Activated naive CD8-positive, alpha-beta T cell treated with anti-CD3 and anti-CD28 coated beads for 36 hours (primary cell): ENCODE measurements around the gene NKD2. TPM values are rescaled to one million over a fixed set of nuclear protein-coding genes. Genes with fewer than 3 reads are reported as not detected.

Experiments used
- DNase-seq: peaks from one replicate; pipeline ENCODE4 v3.0.0; 2021
- H3K27ac Mint-ChIP-seq: one replicate; pipeline ENCODE4 v1.8.0; 2022; ENCODE audit warnings: mild to moderate bottlenecking, moderate library complexity, mixed read lengths
- H3K27me3 Mint-ChIP-seq: one replicate; pipeline ENCODE4 v1.8.0; 2022; ENCODE audit warnings: mild to moderate bottlenecking, mixed read lengths
- H3K36me3 Mint-ChIP-seq: one replicate; pipeline ENCODE4 v1.8.0; 2021; ENCODE audit warnings: mild to moderate bottlenecking, mixed read lengths
- H3K4me1 Mint-ChIP-seq: one replicate; pipeline ENCODE4 v1.8.0; 2021; ENCODE audit warnings: mixed read lengths
- H3K4me3 Mint-ChIP-seq: one replicate; pipeline ENCODE4 v1.8.0; 2022; ENCODE audit warnings: mild to moderate bottlenecking, moderate library complexity, mixed read lengths
- H3K9me3 Mint-ChIP-seq: one replicate; pipeline ENCODE4 v1.8.0; 2022; ENCODE audit warnings: mixed read lengths
- total RNA-seq, 2 experiments: library from RNA; stranded (reverse); gene quantifications; one replicate each; pipeline ENCODE4 v1.2.3, GENCODE V29; 2021

NKD2 gene
- total RNA-seq, 2 experiments from 2014 or later: 0.66 to 0.82 TPM

DNA sequence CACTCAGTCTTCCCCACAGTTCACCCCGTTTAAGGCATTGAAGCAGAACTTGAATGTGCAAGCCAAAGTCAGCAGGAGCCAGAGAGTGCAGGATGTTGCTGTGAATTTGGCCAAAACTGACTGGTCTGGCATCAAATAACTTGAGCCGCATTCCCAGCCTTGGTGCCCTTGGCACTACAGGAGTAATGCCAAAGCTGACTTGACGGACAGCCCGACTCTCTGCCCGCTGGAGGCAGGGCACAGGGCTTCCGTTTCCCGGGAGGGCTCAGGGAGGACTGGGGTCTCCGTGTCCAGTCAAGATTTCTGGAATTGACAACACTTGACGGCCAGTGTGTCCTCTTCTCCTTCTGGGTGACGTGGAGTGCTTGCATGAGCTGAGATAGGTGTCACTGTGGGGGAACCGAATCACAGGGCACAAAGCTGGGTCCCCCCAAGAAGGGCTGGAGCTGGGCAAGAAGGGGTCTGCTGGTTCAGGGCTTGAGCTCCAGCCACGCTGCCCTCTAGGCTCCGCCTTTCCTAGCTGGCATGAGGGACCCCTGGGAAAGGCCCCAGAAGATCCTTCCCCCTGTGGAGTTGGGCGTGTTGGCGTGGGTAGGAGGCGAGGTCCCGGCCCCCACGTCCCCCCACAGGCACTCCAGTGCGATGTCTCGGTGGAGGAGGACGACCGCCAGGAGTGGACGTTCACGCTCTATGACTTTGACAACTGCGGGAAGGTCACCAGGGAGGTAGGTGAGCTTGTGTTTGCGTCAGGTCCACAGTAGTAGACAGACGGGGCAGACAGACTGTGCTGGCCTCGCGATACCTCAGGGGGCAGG, 25.2 kb downstream of the NKD2 start:
- DNase-seq: no peak
- H3K27me3 Mint-ChIP-seq: no peaks in the 10 kb centered on the region

GRCh38 chr5:1034421-1034905, 25.9 kb downstream of the NKD2 start:
- no peaks in the 10 kb centered on the region for H3K27me3 Mint-ChIP-seq
- H3K4me1 Mint-ChIP-seq: no peaks in the 10 kb centered on the region
- no peaks in the 10 kb centered on the region for H3K9me3 Mint-ChIP-seq
- no peak for DNase-seq
- H3K4me3 Mint-ChIP-seq: no peak overlapping the region
- no peak overlapping the region for H3K27ac Mint-ChIP-seq
- H3K36me3 Mint-ChIP-seq: no peaks in the 10 kb centered on the region

More for the DNA sequence above, 25.2 kb downstream of the NKD2 start:
- Mint-ChIP-seq H3K4me1 (no peaks in the 10 kb centered on the region), H3K27ac (no peak overlapping the region), H3K4me3 (no peak overlapping the region), H3K36me3 (no peaks in the 10 kb centered on the region), H3K9me3 (no peaks in the 10 kb centered on the region)

DNA sequence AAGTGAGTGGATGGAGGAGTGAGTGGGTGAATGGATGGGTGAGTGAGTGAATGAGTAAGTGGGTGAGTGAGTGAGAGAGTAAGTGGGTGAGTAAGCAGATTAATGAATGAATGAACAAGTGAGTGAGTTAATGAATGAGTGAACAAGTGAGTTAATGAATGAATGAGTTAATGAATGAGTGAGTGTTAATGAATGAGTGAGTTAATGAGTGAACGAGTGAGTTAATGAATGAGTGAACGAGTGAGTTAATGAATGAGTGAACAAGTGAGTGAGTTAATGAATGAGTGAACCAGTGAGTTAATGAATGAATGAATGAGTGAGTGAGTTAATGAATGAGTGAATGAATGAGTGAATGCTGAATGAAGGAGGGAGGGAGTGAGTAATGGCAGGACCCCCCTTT, 26.4 kb downstream of the NKD2 start:
- no peaks in the 10 kb centered on the region for H3K4me1 Mint-ChIP-seq
- no peaks in the 10 kb centered on the region for H3K36me3 Mint-ChIP-seq
- no peak overlapping the region for H3K27ac Mint-ChIP-seq
- no peak overlapping the region for H3K4me3 Mint-ChIP-seq
- H3K9me3 Mint-ChIP-seq: no peaks in the 10 kb centered on the region
- no peak for DNase-seq
- no peaks in the 10 kb centered on the region for H3K27me3 Mint-ChIP-seq

DNA sequence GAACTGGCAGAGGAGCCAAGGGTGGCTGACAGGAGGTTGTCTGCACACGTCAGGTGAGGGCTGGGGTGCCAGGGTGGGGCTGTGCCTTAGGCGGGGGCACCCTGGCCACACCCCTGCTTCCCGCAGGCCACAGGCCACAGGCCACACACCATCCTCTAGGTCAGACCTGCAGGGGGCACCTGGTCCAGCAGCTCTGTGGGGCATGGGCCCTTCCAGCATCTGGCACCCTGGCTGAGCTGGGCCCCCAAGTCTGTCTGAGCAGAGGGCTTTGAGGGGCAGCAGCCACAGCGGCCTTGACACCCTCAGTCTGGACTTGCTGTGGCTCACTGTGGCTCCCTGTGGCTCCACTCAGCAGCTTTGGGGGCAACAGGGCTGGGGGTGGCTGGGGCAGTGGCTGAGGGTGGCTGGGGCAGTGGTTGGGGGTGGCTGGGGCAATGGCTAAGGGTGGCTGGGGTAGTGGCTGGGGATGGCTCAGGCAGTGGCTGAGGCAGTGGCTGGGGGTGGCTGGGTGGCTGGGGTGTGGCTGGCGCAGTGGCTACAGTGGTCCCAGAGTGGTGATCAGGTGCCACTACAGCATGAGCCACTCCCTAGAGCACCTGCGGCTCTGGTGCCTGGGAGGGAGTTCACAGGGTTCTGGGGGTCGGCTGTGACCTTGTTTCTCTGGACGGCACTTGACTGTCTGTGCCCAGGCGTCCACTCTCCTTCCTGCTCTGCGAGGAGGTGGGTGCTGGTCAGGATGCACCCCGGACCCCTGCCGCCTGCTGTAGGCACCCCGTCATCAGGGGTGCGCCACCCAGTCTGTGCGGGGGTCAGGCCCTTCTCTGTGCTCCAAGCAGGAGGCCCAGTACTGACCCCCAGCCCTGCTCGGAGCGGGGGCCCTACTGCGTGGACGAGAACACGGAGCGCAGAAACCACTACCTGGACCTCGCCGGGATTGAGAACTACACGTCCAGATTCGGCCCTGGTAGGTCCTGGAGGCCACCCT, 27.1 kb downstream of the NKD2 start:
- Mint-ChIP-seq H3K27ac (no peak overlapping the region), H3K27me3 (no peaks in the 10 kb centered on the region), H3K36me3 (no peaks in the 10 kb centered on the region), H3K4me1 (no peaks in the 10 kb centered on the region), H3K9me3 (no peaks in the 10 kb centered on the region), H3K4me3 (no peak overlapping the region)
- DNase-seq: no peak

- H3K4me3 Mint-ChIP-seq: no peak overlapping the region
- H3K9me3 Mint-ChIP-seq: peaks cover 8% of the 10 kb centered on the region
- H3K27ac Mint-ChIP-seq: no peak overlapping the region
- no peaks in the 10 kb centered on the region for H3K4me1 Mint-ChIP-seq
- DNase-seq: no peak
- no peaks in the 10 kb centered on the region for H3K27me3 Mint-ChIP-seq
- no peaks in the 10 kb centered on the region for H3K36me3 Mint-ChIP-seq
Observed at GRCh38 chr5:1036504-1037122, 28.0 kb downstream of the NKD2 start.

DNA sequence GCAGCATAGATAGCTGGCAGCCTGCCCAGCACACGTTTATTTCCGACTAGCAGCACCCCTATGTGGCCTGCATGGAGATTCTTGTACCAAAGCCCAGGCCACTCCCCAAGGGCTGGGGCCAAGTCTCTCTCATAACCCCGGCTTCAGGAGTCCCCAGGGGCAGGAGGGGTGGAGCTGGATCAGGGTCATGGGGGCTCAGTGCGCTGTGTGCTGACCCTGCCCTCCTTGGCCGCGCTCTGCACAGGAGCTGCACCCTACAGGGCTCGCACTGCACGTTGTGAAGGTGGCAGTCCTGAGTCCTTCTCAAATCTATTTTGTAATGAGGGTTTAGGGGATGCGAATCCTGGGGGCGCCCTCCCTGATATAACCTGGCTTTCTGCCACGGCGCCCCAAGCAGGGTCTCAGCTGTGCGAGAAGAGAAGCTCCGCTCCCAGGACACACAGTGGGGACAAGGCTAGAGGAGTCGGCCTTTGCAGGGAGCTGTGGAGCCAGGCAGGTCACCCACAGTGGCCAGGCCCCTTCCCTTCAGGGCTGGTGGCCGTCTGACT, 28.6 kb downstream of the NKD2 start:
- no peak overlapping the region for H3K27ac Mint-ChIP-seq
- no peaks in the 10 kb centered on the region for H3K4me1 Mint-ChIP-seq
- peaks cover 14% of the 10 kb centered on the region for H3K9me3 Mint-ChIP-seq
- H3K4me3 Mint-ChIP-seq: no peak overlapping the region
- DNase-seq: no peak
- H3K27me3 Mint-ChIP-seq: no peaks in the 10 kb centered on the region
- H3K36me3 Mint-ChIP-seq: no peaks in the 10 kb centered on the region

DNA sequence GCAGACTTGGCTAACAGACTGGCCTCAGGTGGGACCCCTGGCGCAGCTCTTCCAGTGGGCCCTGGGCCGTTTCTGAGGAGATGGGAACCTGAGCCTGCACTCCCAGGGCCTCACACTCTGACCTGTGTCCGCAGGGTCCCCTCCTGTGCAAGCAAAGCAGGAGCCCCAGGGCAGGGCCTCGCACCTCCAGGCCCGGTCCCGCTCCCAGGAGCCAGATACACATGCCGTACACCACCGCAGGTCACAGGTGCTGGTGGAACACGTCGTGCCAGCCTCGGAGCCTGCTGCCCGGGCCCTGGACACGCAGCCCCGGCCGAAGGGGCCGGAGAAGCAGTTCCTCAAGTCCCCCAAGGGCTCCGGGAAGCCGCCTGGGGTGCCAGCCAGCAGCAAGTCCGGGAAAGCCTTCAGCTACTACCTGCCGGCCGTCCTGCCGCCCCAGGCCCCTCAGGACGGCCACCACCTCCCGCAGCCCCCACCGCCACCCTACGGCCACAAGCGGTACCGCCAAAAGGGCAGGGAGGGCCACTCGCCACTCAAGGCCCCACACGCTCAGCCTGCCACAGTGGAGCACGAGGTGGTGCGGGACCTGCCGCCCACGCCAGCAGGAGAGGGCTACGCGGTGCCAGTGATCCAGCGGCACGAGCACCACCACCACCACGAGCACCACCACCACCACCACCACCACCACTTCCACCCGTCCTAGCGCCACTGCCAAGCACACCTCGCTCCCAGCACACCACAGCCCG, 29.2 kb downstream of the NKD2 start:
- no peak overlapping the region for H3K4me3 Mint-ChIP-seq
- no peak for DNase-seq
- no peak overlapping the region for H3K27ac Mint-ChIP-seq
- no peaks in the 10 kb centered on the region for H3K36me3 Mint-ChIP-seq
- peaks cover 20% of the 10 kb centered on the region for H3K9me3 Mint-ChIP-seq
- no peaks in the 10 kb centered on the region for H3K4me1 Mint-ChIP-seq
- H3K27me3 Mint-ChIP-seq: no peaks in the 10 kb centered on the region

DNA sequence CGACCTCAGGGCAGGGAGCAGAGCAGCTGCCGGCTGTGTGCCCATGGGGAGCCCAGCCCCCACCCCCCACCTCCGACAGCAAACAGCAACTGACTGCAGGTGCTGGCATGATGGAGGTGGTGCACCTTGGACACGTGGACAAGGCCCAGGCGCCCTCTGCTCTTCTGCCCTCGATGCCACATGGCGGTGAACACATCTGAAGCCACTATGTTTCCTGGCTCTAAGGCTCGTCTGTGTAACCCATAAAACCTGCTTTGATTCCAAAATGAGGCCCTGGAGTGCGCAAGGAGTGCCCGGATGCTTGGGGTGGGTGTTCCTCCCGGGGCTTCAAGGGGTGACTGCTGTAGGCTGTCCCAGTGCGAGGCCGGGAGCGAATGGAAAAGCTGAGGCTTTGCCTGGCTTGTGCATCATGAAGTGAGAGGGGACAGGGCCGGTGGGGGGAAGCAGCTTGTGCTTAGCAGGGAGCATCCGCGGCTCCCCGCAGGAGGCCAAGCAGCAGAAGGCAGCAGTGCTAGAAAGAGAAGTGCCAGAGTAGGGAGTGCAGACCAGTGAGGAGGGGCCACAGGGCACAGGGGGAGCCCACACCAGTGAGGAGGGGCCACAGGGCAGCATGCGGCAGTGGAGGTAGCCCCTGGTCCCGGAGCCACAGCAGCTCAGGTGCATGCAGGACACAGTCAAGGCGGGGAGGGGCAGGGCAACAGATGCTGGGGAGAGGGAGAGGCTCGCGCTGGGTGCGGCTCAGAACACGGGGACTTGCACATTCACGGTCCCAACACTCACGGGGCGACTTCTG, 30.0 kb downstream of the NKD2 start:
- no peaks in the 10 kb centered on the region for H3K4me1 Mint-ChIP-seq
- H3K4me3 Mint-ChIP-seq: no peak overlapping the region
- H3K9me3 Mint-ChIP-seq: peaks cover 28% of the 10 kb centered on the region
- no peaks in the 10 kb centered on the region for H3K27me3 Mint-ChIP-seq
- no peak overlapping the region for H3K27ac Mint-ChIP-seq
- H3K36me3 Mint-ChIP-seq: no peaks in the 10 kb centered on the region
- no peak for DNase-seq

DNA sequence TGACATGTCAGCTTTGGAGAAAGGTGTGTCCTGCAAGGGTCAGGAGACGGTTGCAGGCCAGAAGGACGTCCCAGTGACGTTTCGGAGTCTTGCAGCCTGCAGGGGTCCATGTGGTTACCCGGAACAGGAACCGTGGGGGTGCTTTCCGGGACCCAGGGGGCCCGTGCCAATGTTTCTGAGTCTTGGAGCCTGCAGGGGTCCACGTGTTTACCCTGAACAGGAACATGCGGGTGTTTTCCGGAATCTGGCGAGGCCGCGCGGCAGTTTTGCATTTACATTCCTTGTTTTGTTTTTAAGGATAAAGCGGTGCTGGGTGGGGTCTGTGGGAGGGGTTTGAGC, 30.6 kb downstream of the NKD2 start:
- no peak overlapping the region for H3K4me3 Mint-ChIP-seq
- H3K36me3 Mint-ChIP-seq: no peaks in the 10 kb centered on the region
- H3K9me3 Mint-ChIP-seq: peaks cover 33% of the 10 kb centered on the region
- DNase-seq: no peak
- no peaks in the 10 kb centered on the region for H3K27me3 Mint-ChIP-seq
- no peak overlapping the region for H3K27ac Mint-ChIP-seq
- H3K4me1 Mint-ChIP-seq: no peaks in the 10 kb centered on the region

- H3K4me3 Mint-ChIP-seq: no peak overlapping the region
- H3K9me3 Mint-ChIP-seq: peaks cover 39% of the 10 kb centered on the region
- H3K27me3 Mint-ChIP-seq: no peaks in the 10 kb centered on the region
- no peaks in the 10 kb centered on the region for H3K4me1 Mint-ChIP-seq
- H3K27ac Mint-ChIP-seq: peak overlapping the region; percentile 46
- no peak for DNase-seq
- H3K36me3 Mint-ChIP-seq: no peaks in the 10 kb centered on the region
Observed at GRCh38 chr5:1039706-1040260, 31.2 kb downstream of the NKD2 start.

- H3K27me3 Mint-ChIP-seq: no peaks in the 10 kb centered on the region
- H3K4me1 Mint-ChIP-seq: no peaks in the 10 kb centered on the region
- H3K4me3 Mint-ChIP-seq: no peak overlapping the region
- H3K9me3 Mint-ChIP-seq: peaks cover 47% of the 10 kb centered on the region
- peaks cover 1% of the 10 kb centered on the region for H3K36me3 Mint-ChIP-seq
- DNase-seq: no peak
- no peak overlapping the region for H3K27ac Mint-ChIP-seq
Observed at GRCh38 chr5:1040571-1040970, 32.0 kb downstream of the NKD2 start.

DNA sequence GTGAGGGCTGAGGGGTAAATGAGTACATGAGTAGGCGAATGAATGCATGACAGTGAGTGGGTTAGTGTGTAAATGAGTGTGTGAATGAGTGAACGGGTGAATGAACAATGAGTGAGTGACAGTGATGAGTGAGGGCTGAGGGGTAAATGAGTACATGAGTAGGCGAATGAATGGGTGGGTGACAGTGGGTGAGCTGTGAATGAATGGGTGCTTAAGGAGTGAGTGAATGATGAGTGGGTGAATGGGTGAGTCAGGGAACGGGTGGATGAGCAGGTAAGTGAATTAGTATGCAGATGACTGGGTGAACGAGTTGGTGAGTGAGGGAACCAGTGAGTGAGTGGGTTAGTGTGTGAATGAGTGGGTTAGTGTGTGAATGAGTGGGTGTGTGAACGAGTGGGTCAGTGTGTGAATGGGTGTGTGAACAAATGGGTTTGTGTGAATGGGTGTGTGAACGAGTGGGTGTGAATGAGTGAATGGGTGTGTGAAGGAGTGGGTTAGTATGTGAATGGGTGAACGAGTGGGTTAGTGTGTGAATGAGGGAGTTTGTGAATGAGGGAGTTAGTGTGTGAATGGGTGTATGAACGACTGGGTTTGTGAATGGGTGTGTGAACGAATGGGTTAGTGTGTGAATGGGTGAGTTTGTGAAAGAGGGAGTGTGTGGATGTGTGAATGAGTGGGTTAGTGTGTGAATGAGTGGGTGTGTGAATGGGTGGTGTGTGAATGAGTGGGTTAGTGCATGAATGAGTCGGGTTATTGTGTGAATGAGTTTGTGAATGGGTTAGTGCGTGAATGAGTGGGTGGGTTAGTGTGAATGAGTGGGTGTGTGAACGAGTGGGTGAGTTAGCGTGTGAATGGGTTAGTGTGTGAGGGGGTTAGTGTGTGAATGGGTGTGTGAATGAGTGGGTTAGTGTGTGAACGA, 32.9 kb downstream of the NKD2 start:
- peaks cover 56% of the 10 kb centered on the region for H3K9me3 Mint-ChIP-seq
- no peak overlapping the region for H3K27ac Mint-ChIP-seq
- DNase-seq: no peak

GRCh38 chr5:1042626-1043025, 34.0 kb downstream of the NKD2 start:
- H3K9me3 Mint-ChIP-seq: peaks cover 67% of the 10 kb centered on the region
- no peak overlapping the region for H3K27ac Mint-ChIP-seq
- H3K36me3 Mint-ChIP-seq: peaks cover 1% of the 10 kb centered on the region
- no peak overlapping the region for H3K4me3 Mint-ChIP-seq
- no peaks in the 10 kb centered on the region for H3K4me1 Mint-ChIP-seq
- H3K27me3 Mint-ChIP-seq: no peaks in the 10 kb centered on the region
- DNase-seq: no peak

More for the DNA sequence above, 32.9 kb downstream of the NKD2 start:
- H3K4me1 Mint-ChIP-seq: no peaks in the 10 kb centered on the region
- H3K36me3 Mint-ChIP-seq: peaks cover 1% of the 10 kb centered on the region
- no peak overlapping the region for H3K4me3 Mint-ChIP-seq
- no peaks in the 10 kb centered on the region for H3K27me3 Mint-ChIP-seq
